ENCODE measurements around the gene TMEM132C. TPM values are rescaled to one million over a fixed set of nuclear protein-coding genes. Genes with fewer than 3 reads are reported as not detected.

Gene TMEM132C
- total and polyA plus RNA-seq, 9 donors: 1.6 to 38.4 (median 9.4) TPM

DNA sequence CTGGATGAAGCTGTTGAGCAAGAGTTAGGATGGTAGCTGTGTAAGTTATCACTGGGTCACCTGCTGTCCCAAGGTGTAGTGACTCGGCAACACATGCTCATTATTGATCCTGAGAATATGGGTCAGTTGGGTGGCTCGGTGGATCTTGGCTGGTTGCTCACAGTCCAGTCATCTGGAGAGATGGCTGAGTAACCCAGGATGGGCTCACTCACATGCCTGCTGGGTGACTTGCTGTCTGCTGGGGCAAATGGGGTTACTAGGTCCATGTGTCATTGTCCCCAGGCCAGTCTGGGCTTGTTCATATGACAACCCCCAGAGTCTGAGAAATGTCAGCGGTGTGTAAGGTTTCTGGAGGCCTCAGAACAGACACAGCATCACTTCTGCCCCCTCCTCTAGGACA lies 487.3 kb downstream of the TMEM132C start:
- H3K27me3 ChIP-seq: no peaks in the 10 kb centered on the region
- H3K4me3 ChIP-seq: no peak overlapping the region
- 80 to 91% (median 90%) methylated on average over 3 of the region's 3 CpGs for WGBS, 3 donors
- no peak overlapping the region for H3K27ac ChIP-seq
- no peaks in the 10 kb centered on the region for H3K9me3 ChIP-seq
- TF ChIP-seq EP300 (IDR thresholded peaks at IDR 0.05) (no peak), POLR2A (IDR thresholded peaks at IDR 0.05) (no peak), CTCF (IDR thresholded peaks at IDR 0.05) (no peak)
- H3K36me3 ChIP-seq: no peaks in the 10 kb centered on the region
- intact Hi-C loops (cut with DNase I): no loop called here
- DNase-seq: no peak
- H3K4me1 ChIP-seq (ENCODE audit: insufficient read depth): no peaks in the 10 kb centered on the region

DNA sequence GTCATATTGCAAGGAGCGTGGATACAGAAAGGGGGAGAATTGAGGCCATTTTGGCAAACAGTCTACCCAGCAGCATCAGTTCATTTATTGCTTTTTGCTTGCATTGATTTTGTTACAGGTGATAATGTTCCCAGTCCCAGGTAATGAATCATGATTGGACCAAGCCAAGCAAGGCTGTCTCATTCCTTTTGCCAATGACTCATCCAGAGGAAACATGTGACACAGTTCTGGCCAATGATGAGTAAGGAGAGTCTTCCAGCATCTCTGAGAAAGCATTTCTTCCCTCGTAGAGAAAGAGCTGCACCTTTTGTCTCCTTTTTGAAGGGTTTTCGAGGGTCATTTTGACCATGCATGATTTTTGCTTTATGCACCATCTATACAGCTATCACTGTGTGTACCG lies 488.6 kb downstream of the TMEM132C start:
- H3K4me1 ChIP-seq (ENCODE audit: insufficient read depth): no peaks in the 10 kb centered on the region
- H3K27ac ChIP-seq: no peak overlapping the region
- H3K36me3 ChIP-seq: no peaks in the 10 kb centered on the region
- H3K9me3 ChIP-seq: no peaks in the 10 kb centered on the region
- intact Hi-C loops (cut with DNase I): no loop called here
- no peak for DNase-seq
- WGBS, 3 donors: 75 to 85% (median 77%) methylated on average over 4 of the region's 4 CpGs
- no peak overlapping the region for H3K4me3 ChIP-seq
- no peaks in the 10 kb centered on the region for H3K27me3 ChIP-seq
- TF ChIP-seq CTCF (IDR thresholded peaks at IDR 0.05) (no peak), EP300 (IDR thresholded peaks at IDR 0.05) (no peak), POLR2A (IDR thresholded peaks at IDR 0.05) (no peak)

Small RNA genes lying within 50 kb of the gene (microRNA-seq; reads per million reads assigned to microRNA genes)
- gene MIR3612: 0 to 7.3 (median 0.79) reads per million in 3 donors
- 0 reads per million in 3 donors for gene MIR4419B

Small RNA genes lying within 50 kb of the gene (small RNA-seq; reads per million reads assigned to genes)
- not detected for gene MIR3612
- gene MIR4419B: not detected
